Neural cell (in vitro differentiated cells): ENCODE results near the gene MCCC1. TPM values are rescaled to one million over a fixed set of nuclear protein-coding genes. Genes with fewer than 3 reads are reported as not detected.

Experiments used
- H2AFZ ChIP-seq: fragments of 200-600, 300-800 bp; sonication (generic), shearing (Covaris generic); 2 replicates; pipeline ENCODE4 v1.6.0; 2014; ENCODE audit warnings: low read depth, mild to moderate bottlenecking, antibody characterized with exemption, low read length, moderate library complexity
- H3F3A ChIP-seq: fragments of 200-600 bp; shearing (Covaris generic); 2 replicates; pipeline ENCODE4 v1.6.1; 2016; ENCODE audit warnings: mild to moderate bottlenecking, moderate library complexity, mixed read lengths, antibody characterized with exemption, low read length; ENCODE audit not compliant: insufficient read depth, poor library complexity, severe bottlenecking
- H3K27ac ChIP-seq: fragments of 200-600, 300-800 bp; sonication (generic), shearing (Covaris generic); 2 replicates; pipeline ENCODE4 v1.5.1; 2014; ENCODE audit warnings: mild to moderate bottlenecking, low read length, moderate library complexity
- H3K27me3 ChIP-seq: fragments of 300-800, 200-600 bp; sonication (generic), shearing (Covaris generic); 2 replicates; pipeline ENCODE4 v1.6.0; 2014; ENCODE audit warnings: mild to moderate bottlenecking, low read depth, low read length, moderate library complexity; ENCODE audit not compliant: insufficient read depth
- H3K36me3 ChIP-seq: fragments of 300-800, 200-600 bp; sonication (generic), shearing (Covaris generic); 2 replicates; pipeline ENCODE4 v1.5.1; 2014; ENCODE audit warnings: mild to moderate bottlenecking, antibody characterized with exemption, low read length, moderate library complexity; ENCODE audit not compliant: insufficient read depth
- H3K4me2 ChIP-seq: fragments of 300-800, 200-600 bp; sonication (generic), shearing (Covaris generic); 2 replicates; pipeline ENCODE4 v1.6.0; 2014; ENCODE audit warnings: mild to moderate bottlenecking, low read length
- H3K4me3 ChIP-seq: fragments of 300-800, 200-600 bp; sonication (generic), shearing (Covaris generic); 2 replicates; pipeline ENCODE4 v1.5.1; 2014; ENCODE audit warnings: mild to moderate bottlenecking, low read length, moderate library complexity
- H3K79me2 ChIP-seq: fragments of 200-600 bp; shearing (Covaris generic); replicated peaks from 2 replicates; pipeline ENCODE4 v1.6.0; 2014; ENCODE audit warnings: mild to moderate bottlenecking, low read length, moderate library complexity; ENCODE audit not compliant: insufficient read depth
- H3K9ac ChIP-seq: fragments of 300-800, 200-600 bp; sonication (generic), shearing (Covaris generic); 2 replicates; pipeline ENCODE4 v1.6.1; 2016; ENCODE audit warnings: mild to moderate bottlenecking, low read length, mixed read lengths
- H3K9me2 ChIP-seq: fragments of 200-600 bp; shearing (Covaris generic); 2 replicates; pipeline ENCODE4 v1.6.1; 2016; ENCODE audit warnings: mild to moderate bottlenecking, low read length, mixed read lengths; ENCODE audit not compliant: insufficient read depth
- H3K9me3 ChIP-seq: fragments of 200-600, 300-800 bp; sonication (generic), shearing (Covaris generic); 2 replicates; pipeline ENCODE4 v1.6.1; 2016; ENCODE audit warnings: mild to moderate bottlenecking, mixed run types, low read length, moderate library complexity, mixed read lengths
- H4K20me1 ChIP-seq: fragments of 200-600 bp; shearing (Covaris generic); 2 replicates; pipeline ENCODE4 v1.6.1; 2016; ENCODE audit warnings: mild to moderate bottlenecking, mixed run types; ENCODE audit not compliant: insufficient read depth
- CTCF ChIP-seq: fragments of 450-650 bp; IDR thresholded peaks from 2 replicates; pipeline ENCODE4 v1.5.1; 2014; ENCODE audit warnings: antibody characterized with exemption, mild to moderate bottlenecking, moderate library complexity; ENCODE audit not compliant: poor library complexity, severe bottlenecking
- EP300 ChIP-seq: fragments of 450-650 bp; conservative IDR thresholded peaks from 2 replicates; pipeline ENCODE4 v1.6.1; 2014; ENCODE audit warnings: antibody characterized with exemption, mild to moderate bottlenecking, moderate library complexity; ENCODE audit not compliant: poor library complexity, severe bottlenecking
- EZH2 ChIP-seq: fragments of 200-600, 300-800 bp; shearing (Covaris generic), sonication (generic); IDR thresholded peaks from 2 replicates; pipeline ENCODE4 v1.6.1; 2014; ENCODE audit warnings: antibody characterized with exemption, low read length, borderline replicate concordance, mild to moderate bottlenecking; ENCODE audit not compliant: insufficient read depth, poor library complexity, severe bottlenecking
- MXI1 ChIP-seq: fragments of 450-650 bp; conservative IDR thresholded peaks from 2 replicates; pipeline ENCODE4 v1.6.1; 2014; ENCODE audit warnings: antibody characterized with exemption, mild to moderate bottlenecking; ENCODE audit not compliant: poor library complexity, severe bottlenecking
- POLR2AphosphoS5 ChIP-seq: IDR thresholded peaks from 2 replicates; pipeline ENCODE4 v1.6.1; 2012
- RAD21 ChIP-seq: fragments of 450-650 bp; conservative IDR thresholded peaks from 2 replicates; pipeline ENCODE4 v1.6.1; 2014; ENCODE audit warnings: antibody characterized with exemption, mild to moderate bottlenecking, moderate library complexity
- REST ChIP-seq: IDR thresholded peaks from 2 replicates; pipeline ENCODE4 v1.6.1; 2012; ENCODE audit warnings: borderline replicate concordance
- SMC3 ChIP-seq: fragments of 450-650 bp; conservative IDR thresholded peaks from 2 replicates; pipeline ENCODE4 v1.6.1; 2014; ENCODE audit warnings: antibody characterized with exemption, mild to moderate bottlenecking, moderate library complexity; ENCODE audit not compliant: poor library complexity
- TAF1 ChIP-seq: IDR thresholded peaks from 2 replicates; pipeline ENCODE4 v1.6.1; 2012; ENCODE audit warnings: low read depth
- polyA plus RNA-seq: library from polyadenylated mRNA; depleted of rRNA; stranded (reverse); fragments of >200 nt; gene quantifications from 2 replicates; pipeline ENCODE4 v1.2.3, GENCODE V29; 2014

The MCCC1 gene
- polyA plus RNA-seq, 1 donor from 2014 or later = 29.6 TPM

- H3K9ac ChIP-seq = no peak overlapping the region
Measured at GRCh38 chr3:183074881-183075280, 24.4 kb downstream of the MCCC1 start.

GRCh38 chr3:183074261-183074660 lies 25.0 kb downstream of the MCCC1 start:
- Histone ChIP-seq H3F3A (no peaks in the 10 kb centered on the region), H3K9ac (no peak overlapping the region), H3K79me2 (no peaks in the 10 kb centered on the region), H3K36me3 (peaks cover 13% of the 10 kb centered on the region), H3K27me3 (no peaks in the 10 kb centered on the region), H3K27ac (no peak overlapping the region), H3K9me2 (no peaks in the 10 kb centered on the region), H3K9me3 (no peaks in the 10 kb centered on the region), H2AFZ (no peak overlapping the region), H3K4me3 (no peak overlapping the region), H3K4me2 (no peak overlapping the region), H4K20me1 (no peaks in the 10 kb centered on the region)
- no peak for TF ChIP-seq EP300
- no peak for TF ChIP-seq SMC3
- TF ChIP-seq EZH2 = no peak
- TF ChIP-seq TAF1 = no peak
- no peak for TF ChIP-seq CTCF
- no peak for TF ChIP-seq POLR2AphosphoS5
- TF ChIP-seq MXI1 = no peak
- no peak for TF ChIP-seq RAD21
- TF ChIP-seq REST = no peak

More at GRCh38 chr3:183074881-183075280, 24.4 kb downstream of the MCCC1 start:
- Histone ChIP-seq H3K4me3 (no peak overlapping the region), H3K79me2 (no peaks in the 10 kb centered on the region), H4K20me1 (no peaks in the 10 kb centered on the region), H2AFZ (no peak overlapping the region), H3K9me3 (no peaks in the 10 kb centered on the region), H3K27me3 (no peaks in the 10 kb centered on the region), H3F3A (no peaks in the 10 kb centered on the region), H3K4me2 (no peak overlapping the region), H3K36me3 (peaks cover 10% of the 10 kb centered on the region), H3K27ac (no peak overlapping the region), H3K9me2 (no peaks in the 10 kb centered on the region)
- TF ChIP-seq SMC3 = no peak
- no peak for TF ChIP-seq EZH2
- TF ChIP-seq REST = no peak
- TF ChIP-seq MXI1 = no peak
